ENCODE measurements around the gene WDR33. TPM values are rescaled to one million over a fixed set of nuclear protein-coding genes. Genes with fewer than 3 reads are reported as not detected.

WDR33 gene
- total and polyA plus RNA-seq, 9 of the 15 experiments (the other 6 are each of a cell fraction or from before 2014, with no cell fraction given): 24.2 to 57.4 (median 38.4) TPM

GRCh38 chr2:127701651-127702394 is 109.1 kb downstream of the WDR33 start (continued):
- TF ChIP-seq VEZF1 (CRISPR knock-in tag; IDR thresholded peaks at IDR 0.05): peak; percentile 35
- peak; percentile 86; the same call in 1 of the 2 replicates for TF ChIP-seq E2F3 (CRISPR knock-in tag; IDR thresholded peaks at IDR 0.05)
- peak; percentile 61; the same call in 1 of the 2 replicates for TF ChIP-seq ETV1 (tag; conservative IDR thresholded peaks at IDR 0.05; ENCODE audit: low read depth)
- TF ChIP-seq TSC22D4 (tag; IDR thresholded peaks at IDR 0.05): no peak
- peak in 1 of 2 experiments; percentile 23; a peak in 1 of 4 replicates for TF ChIP-seq RAD21 (CRISPR knock-in tag; conservative IDR thresholded peaks at IDR 0.05 in 1 of 2, IDR thresholded peaks at IDR 0.05 in 1 of 2)
- TF ChIP-seq GATAD2B (IDR thresholded peaks at IDR 0.05; ENCODE audit: borderline replicate concordance): peak; percentile 60
- peak; percentile 57 for TF ChIP-seq TAF1 (IDR thresholded peaks at IDR 0.05; ENCODE audit: control insufficient read depth, extremely low read depth, insufficient read depth, low read length, severe bottlenecking)
- peak; percentile 27; the same call in 1 of the 2 replicates for TF ChIP-seq PML (IDR thresholded peaks at IDR 0.05; ENCODE audit: low read length)
- peak; percentile 33; the same call in 1 of the 2 replicates for TF ChIP-seq NFIC (IDR thresholded peaks at IDR 0.05)
- TF ChIP-seq FOXP1 (CRISPR knock-in tag; IDR thresholded peaks at IDR 0.05): peak; percentile 24
- peak; percentile 95 to 97; a peak in 3 of 4 replicates for TF ChIP-seq UBTF (IDR thresholded peaks at IDR 0.05; ENCODE audit: borderline replicate concordance in 1 of 2, low read depth in 2 of 2, low read length in 2 of 2)
- 0 out of 2 replicates have a peak, but pooled peaks have one; percentile 57 for TF ChIP-seq ZNF232 (CRISPR knock-in tag; IDR thresholded peaks at IDR 0.05)
- peak; percentile 52 for TF ChIP-seq ARID4B (CRISPR knock-in tag; IDR thresholded peaks at IDR 0.05)
- peak; percentile 21; the same call in 1 of the 2 replicates for TF ChIP-seq CREB3L1 (IDR thresholded peaks at IDR 0.05; ENCODE audit: borderline replicate concordance, low read depth)
- TF ChIP-seq PRPF4 (IDR thresholded peaks at IDR 0.05; ENCODE audit: insufficient read depth, low read depth, low read length, poor library complexity, severe bottlenecking): peak; percentile 31
